T1000 (cell line): ENCODE results near the gene GPC1.
A peak's percentile ranks its signal among the peaks of the same experiment; 100 is the strongest.

Experiments used
- DNase-seq: peaks from one replicate; lab custom pipeline; 2025; ENCODE audit warnings: mixed read lengths; lab: John Stamatoyannopoulos, UW

Gene GPC1

GRCh38 chr2:240430595-240430994 is 4.9 kb upstream of the GPC1 start:
- DNase-seq: no peak

- no peak for DNase-seq
Observed at GRCh38 chr2:240431271-240431660, 4.2 kb upstream of the GPC1 start.

- no peak for DNase-seq
Observed at GRCh38 chr2:240431661-240432424, 3.6 kb upstream of the GPC1 start.

- DNase-seq: no peak
Observed at GRCh38 chr2:240432430-240432819, 3.0 kb upstream of the GPC1 start.

- no peak for DNase-seq
Observed at GRCh38 chr2:240432820-240433801, 2.4 kb upstream of the GPC1 start.

- DNase-seq: peak; percentile 76
Observed at GRCh38 chr2:240433973-240434727, 1.3 kb upstream of the GPC1 start.

GRCh38 chr2:240434728-240435456 is 571 bp upstream of the GPC1 start:
- DNase-seq: peak; percentile 82

- no peak for DNase-seq
Observed at GRCh38 chr2:240435948-240436682, 652 bp downstream of the GPC1 start.

- DNase-seq: no peak
Observed at GRCh38 chr2:240436683-240437550, 1.5 kb downstream of the GPC1 start.

- DNase-seq: no peak
Observed at GRCh38 chr2:240437551-240437860, 2.0 kb downstream of the GPC1 start.

GRCh38 chr2:240437861-240438809 is 2.7 kb downstream of the GPC1 start:
- peak; percentile 27 for DNase-seq

GRCh38 chr2:240438810-240439697 is 3.6 kb downstream of the GPC1 start:
- no peak for DNase-seq

GRCh38 chr2:240439698-240440151 is 4.3 kb downstream of the GPC1 start:
- no peak for DNase-seq

GRCh38 chr2:240440251-240440650 is 4.8 kb downstream of the GPC1 start:
- no peak for DNase-seq

GRCh38 chr2:240440704-240441320 is 5.3 kb downstream of the GPC1 start:
- DNase-seq: no peak

- DNase-seq: no peak
Observed at GRCh38 chr2:240441326-240441992, 6.0 kb downstream of the GPC1 start.

GRCh38 chr2:240441993-240442411 is 6.5 kb downstream of the GPC1 start:
- DNase-seq: no peak
